Upper lobe of left lung (tissue), 4 donors: Measurements from ENCODE around the gene DOCK1.

ENCODE experiments used
- EP300 ChIP-seq, 4 donors: sonication (generic); formaldehyde crosslinking; IDR thresholded peaks; one replicate each; pipeline ENCODE4 v1.5.1; 2017; ENCODE audit warnings: antibody characterized with exemption in 4 of 4, control low read depth in 2 of 4
- POLR2A ChIP-seq, 4 donors: fragments of 450-650 bp; IDR thresholded peaks; one replicate each; pipeline ENCODE4 v1.5.1; 2016 to 2017; ENCODE audit warnings: antibody characterized with exemption in 4 of 4, mild to moderate bottlenecking in 2 of 4

- TF ChIP-seq EP300 (IDR thresholded peaks at IDR 0.05) = no peak
- no peak for TF ChIP-seq POLR2A (IDR thresholded peaks at IDR 0.05)
Observed at GRCh38 chr10:127391875-127392274, 486.6 kb downstream of the DOCK1 start.
